GM21619 (cell line): Measurements from ENCODE around the gene HIVEP3.

Source experiments
- ATAC-seq: cut with Tn5 transposase; IDR thresholded peaks from one replicate; pipeline ENCODE4 v1.9.1; 2021; ENCODE audit not compliant: unreplicated experiment

The HIVEP3 gene

DNA sequence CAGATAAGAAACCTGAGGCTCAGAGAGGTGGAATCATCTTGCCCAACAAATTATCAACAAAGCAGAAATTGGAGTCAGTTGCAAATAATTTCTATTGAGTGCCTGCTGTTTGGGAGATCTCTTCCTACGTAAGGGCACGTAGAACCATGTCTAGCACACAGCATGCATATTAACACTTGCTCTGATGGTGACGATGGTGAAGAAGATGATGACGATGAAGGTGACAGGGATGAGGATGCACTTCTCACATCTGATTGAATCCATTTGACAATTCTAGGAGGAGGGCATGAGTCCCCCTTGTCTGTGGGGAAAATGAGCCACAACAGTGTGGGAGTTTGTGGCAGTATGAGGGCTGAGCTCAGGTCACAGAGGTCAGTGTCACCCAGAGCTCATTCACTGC, 183.6 kb downstream of the HIVEP3 start:
- ATAC-seq: no peak

DNA sequence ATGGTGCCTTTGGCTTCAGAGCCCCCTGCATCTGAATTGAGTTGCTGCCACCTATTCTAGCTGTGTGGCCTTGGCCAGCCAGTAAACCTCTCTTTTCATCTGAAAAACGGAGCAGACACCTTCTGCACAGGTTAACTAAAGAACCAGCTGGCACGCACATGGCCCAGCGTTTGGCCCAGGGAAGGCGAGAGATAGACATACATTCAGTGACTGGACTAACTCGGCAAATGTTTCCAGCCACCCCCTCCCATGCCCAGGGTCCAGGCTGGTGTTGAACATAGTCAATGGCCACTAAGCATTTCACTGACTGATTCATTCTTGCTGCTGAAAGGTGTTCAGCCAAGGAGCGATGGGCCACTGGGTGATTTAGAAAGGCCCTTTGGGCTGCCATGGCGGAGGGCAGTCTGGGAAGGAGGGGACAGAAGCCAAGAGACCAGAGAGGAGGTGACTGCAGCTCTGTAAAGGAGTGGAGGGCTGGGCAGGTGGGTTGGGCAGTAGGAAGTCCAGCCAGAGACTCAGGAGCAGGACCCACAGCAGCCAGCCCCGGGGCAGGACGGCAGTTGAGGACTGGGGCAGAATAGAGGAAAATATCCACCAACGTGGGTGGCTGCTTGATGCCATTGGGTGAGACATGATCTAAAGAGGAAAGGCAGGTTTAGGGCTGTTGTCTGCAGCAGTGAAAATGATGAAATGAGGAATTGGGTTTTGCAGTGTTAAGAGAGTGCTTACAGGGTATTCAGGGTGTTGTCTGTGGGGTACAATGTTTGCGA, 184.3 kb downstream of the HIVEP3 start:
- ATAC-seq: no peak

DNA sequence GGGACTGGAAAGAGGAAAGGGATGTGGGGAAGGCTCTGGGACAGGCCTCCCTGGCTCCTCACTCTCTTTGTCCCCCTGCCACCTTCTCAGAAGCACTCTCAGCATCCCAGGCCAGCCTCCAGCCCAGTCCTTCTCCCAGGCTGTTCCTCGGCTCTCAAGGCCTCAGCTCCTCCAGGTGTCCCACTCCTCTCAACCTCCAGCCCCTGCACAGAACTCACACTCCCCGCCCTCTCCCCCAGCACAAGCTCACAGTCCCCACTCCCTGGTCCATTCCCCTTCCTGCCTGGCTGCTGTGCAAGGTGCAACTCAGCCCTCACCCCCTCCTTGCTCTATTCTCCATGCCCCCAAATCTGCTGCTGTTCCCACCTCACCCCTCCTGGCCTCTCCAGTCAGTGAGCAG, 185.0 kb downstream of the HIVEP3 start:
- no peak for ATAC-seq

DNA sequence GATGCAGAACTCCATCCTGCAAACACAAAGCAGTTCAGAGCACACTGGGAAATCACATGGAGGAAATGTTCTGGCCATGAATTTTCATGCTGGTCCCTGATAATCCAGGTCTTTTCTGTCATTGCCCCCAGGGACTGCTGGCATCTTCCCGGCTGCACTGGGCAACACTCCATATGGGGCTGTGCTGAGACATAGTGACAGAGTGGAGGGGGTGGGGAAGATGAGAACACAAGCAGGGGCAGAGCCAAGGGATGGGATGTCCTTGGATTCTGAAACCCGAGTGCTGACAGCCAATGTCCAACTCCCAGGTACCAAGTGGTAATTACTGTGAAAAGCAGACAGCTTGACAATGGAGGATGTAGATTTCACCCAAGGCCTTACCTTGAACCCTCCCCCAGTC, 185.7 kb downstream of the HIVEP3 start:
- no peak for ATAC-seq

DNA sequence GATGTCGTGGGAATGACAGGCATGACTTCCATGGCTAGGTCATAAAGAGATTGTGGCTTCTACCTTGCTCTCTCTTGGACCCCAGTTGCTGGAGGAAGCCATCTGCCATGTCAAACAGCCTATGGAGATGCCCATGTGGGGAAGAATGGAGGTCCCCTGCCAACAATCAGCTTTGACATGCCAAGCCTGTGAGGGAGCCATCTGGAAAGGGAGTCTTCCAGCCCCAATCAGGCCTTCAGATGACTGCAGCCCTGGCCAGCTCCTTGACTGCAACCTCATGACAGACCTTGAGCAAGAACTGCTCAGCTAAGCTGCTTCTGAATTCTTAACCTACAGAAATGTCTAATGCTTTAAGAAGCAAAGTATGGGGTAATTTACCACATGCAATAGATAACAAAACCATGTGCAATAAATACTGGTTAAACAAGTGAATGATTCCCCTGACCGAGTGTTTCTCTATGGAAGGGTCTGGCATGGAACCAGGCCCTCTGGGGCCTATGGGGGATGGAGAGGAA, 187.1 kb downstream of the HIVEP3 start:
- no peak for ATAC-seq

DNA sequence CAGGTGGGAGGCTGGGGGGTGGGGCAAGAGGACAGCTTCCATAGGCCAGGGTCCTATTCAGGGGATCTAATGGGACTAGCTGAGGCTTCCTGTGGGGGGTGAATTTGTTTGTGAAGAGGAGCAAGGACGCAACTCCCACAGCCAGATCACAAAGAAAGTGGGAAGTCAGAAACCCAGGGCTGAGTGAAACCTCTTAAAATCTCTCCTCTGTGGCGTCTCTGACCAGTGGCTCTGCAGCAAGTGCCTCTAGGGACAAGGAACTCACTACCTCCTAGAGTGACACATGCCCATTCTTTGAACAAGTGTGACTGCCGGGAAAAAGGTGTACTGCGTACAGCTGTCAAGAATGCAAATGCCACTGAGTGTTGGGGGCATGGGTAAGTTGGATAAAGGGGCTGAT, 187.9 kb downstream of the HIVEP3 start:
- no peak for ATAC-seq

DNA sequence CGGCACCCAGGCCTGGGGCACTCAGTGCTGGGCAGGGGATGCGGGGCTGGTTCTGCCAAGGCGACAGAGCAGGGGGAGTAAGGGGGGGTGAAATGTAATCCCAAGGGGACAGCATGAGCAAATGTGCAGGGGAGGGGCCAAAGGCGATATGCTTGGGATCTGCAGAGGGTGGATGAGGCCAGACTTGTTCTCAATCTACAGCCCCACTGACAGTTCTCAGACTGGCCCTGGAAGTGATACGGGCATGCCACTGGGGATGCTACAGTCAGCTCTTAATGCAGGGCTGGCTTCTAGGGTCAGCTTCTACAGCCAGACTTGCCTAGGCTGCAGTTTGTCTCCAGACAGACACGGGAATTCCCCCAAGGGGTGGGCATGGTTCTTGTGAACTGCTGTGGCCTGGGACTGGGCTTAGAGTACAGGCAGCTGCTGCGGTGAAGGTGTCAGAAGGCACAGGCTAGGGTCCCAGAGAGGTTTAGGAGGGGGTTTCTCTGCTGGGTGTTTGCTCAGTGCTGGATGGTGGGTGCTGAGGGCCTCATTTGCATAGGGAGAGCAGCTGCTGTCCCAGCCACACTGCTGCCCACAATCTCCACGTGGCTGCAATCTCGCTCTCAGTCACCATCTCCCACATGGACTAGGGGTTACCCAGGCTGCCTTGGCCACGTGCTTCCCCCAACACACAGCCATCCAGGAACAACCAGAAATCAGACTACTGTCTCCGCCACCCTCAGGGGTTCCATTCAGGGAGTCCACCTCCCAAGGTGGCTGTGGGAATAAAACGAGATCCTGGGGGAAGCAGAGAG, 190.1 kb downstream of the HIVEP3 start:
- peak; percentile 77 for ATAC-seq

DNA sequence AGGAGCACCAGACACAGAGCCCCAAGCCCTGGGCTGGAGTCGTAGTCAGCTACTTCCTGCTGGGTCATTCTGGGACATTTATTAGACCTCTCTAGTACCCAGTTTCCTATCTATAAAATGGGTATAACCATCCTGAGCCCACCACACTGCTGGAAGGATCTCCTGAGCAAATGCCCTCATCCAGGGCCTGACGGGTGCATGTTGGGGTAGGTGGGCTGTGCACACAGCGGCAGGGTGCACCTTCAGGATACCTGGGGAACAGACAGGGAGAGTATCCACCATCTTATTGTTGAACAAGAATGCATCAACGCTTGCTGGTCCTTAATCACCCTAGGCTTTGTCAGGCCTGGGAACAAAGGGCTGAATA, 191.0 kb downstream of the HIVEP3 start:
- no peak for ATAC-seq

DNA sequence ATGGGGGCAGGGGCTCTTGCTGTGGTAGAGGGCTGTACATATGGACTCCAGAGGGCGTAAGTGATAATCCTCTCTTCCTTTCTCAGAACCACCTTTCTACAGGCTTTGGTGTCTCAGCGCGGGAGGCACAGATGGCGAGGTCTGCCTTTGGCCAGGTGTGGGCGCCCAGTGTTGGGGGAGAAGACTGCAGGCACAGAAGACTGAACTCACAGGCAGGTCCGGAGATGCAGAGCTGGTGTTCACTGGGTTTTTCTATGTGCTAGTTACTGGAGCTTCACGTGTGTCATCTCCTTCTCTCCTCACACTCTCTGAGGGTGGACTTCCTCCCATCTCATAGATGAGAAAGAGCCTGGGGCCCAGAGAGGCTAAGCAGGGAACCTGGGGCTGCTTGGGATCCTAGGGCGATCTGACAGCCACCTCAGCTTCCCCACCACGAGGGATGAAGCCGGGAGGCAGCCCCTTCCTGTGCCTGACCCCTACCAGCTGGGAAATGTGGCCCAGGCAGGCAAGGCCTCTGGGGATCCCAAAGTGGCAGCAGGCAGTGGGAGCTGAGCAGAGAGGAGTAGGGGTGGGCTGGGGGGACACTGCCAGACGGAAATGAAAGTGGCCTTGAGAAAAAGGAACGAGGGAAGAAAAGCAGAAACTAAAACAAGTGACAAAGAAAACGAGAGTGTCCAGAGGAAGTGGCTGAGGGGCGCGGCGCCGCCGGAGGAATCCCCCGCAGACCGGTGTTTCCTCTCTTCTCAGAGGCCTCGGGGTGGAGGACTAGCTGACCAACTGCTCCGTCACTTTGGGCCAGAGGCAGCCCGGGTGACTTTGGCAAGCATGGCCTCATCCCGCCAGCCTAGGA, 191.6 kb downstream of the HIVEP3 start:
- ATAC-seq: peak; percentile 30

DNA sequence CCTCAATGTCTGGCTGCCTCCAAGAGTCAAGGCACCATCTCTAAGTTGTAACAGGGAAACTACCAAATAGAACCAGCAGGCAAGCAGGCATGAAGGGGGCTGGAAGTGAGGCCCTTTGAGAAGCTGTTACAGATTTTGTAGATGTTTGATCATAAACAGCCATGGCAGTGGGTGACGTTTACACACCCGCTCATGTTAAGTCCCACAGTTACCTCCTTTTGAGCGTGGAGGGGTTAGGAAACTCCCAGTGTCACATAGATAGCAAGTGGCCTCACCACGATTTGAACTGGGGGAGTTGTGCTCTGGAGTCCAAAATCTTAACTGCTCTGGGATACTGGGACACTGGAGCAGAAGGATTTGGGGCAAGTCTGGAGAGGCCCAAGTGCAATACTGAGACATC, 192.4 kb downstream of the HIVEP3 start:
- ATAC-seq: no peak

DNA sequence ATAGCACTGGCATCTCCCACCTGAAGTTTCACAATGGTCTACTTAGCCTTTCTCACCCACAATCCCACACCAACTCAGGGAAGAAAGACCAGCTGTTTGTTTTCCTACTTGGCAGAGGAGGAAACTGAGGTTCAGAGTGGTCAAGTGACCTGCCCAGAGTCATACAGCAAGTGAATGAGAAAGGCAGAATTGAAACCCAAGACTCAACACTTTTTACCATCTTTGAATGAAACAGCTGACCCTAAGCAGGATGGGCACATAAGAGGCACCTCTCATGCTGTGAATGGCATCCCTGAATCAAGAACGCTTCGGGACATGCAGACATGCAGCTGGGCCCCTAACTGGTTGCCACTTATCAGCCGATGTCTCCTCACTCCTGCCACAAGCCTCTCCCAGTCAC, 193.8 kb downstream of the HIVEP3 start:
- no peak for ATAC-seq

DNA sequence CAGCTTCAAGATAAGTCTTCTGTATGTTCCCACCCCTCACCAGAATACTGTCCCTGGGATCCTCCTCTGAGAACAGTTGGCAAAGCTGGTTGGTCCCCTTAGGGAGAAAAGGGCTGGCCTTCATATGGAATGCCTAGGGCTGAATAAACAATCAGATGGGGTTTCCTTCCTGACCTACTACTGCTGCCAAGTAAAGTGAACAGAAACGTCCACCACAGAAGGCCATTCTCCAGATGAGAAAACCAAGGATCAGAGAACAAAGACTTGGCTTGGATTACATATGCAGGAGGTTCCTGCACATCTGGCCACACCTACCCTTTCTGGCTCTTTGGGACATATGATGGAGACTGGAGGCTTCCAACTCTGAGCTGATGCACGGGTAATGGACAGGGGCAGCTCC, 194.5 kb downstream of the HIVEP3 start:
- ATAC-seq: no peak

DNA sequence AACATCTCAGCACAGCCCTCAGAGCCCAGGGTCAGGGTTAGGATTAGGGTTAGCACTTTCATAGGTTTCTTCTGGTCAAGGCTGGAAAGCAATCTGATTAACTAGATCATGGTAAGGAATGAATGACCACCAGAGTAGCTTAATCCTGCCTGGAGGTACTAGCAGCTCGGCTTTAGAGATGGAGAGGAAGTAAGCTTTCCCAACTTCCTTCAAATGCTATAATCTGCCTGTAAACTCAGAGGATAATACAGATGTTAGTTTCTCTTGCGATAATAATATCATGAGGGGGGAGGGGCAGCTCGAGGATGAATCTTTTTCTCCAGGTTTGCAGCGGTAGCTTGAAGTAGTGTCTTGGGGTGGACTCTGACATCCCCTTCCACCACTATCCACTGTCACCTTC, 194.9 kb downstream of the HIVEP3 start:
- ATAC-seq: no peak

DNA sequence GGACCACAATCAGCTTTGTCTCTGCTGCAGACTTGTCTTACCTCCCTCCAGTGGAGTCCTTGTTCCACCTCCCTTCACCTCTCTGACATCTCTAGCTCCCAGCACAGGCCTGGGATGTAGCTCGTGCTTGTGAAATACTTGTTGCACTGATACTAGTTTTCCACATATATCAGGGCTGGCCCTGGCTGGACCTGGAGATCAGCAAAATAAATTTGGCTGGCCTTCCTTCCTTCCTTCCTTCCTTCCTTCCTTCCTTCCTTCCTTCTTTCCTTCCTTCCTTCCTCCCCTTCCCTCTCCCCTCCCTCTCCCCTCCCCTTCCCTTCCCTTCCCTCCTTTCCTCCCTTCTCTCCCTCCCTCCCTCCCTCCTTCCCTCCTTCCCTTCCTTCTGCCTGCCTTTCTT, 196.5 kb downstream of the HIVEP3 start:
- no peak for ATAC-seq

DNA sequence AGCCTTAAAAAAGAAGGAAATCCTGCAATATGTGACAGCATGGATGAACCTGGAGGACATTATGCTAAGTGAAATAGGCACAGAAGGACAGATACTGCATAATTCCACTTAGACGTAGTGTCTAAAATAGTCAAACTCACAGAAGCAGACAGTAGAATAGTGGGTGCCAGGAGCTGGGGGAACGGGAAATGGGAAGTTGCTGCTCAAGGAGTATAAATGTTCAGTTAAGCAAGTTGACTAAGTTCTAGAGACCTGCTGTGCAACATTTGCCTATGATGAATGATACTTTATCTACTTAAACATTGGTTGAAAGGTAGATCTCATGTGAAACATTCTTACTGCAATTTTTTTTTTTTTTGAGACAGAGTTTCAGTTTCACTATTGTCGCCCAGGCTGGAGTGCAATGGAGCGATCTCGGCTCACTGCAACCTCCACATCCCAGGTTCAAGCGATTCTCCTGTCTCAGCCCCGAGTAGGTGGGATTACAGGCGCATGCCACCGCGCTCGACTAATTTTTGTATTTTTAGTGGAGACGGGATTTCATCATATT, 197.8 kb downstream of the HIVEP3 start:
- no peak for ATAC-seq

DNA sequence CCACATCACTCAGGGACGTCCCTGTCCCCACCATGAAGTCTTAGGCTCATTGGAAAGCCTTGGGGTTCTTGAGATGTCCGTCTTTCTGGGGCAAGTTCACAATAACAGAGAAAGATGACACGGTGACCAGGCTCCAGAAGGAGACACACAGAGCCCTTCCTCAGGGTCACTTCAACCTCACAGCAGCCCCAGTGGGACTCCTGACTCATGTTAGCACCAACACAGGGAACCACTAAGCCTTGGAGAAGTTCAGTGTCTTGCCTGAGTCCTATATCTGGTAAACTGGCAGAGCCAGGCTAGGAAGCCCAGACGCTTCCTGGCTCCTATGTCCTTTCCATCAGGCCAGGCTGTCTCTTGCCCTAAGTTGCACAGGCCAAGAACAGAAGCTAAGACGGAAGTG, 199.1 kb downstream of the HIVEP3 start:
- ATAC-seq: no peak

DNA sequence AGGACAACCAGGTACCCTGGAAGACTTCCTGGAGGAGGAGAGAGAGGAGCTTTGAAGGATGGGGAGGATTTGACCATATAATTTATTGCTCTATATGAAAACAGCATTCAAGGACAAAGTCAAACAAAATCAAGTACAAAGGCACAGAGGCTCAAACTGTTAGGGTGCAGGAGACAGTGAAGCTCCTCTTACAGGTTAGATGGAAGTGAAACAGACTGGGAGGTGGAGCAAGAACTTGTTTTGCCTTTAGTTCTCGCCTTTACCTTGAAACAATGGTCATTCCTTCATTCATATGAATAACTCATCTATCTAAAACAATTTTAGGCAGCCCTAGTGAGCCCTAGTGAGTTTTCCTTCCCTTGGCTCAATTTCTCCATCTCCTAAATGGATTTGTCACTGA, 199.6 kb downstream of the HIVEP3 start:
- ATAC-seq: no peak

DNA sequence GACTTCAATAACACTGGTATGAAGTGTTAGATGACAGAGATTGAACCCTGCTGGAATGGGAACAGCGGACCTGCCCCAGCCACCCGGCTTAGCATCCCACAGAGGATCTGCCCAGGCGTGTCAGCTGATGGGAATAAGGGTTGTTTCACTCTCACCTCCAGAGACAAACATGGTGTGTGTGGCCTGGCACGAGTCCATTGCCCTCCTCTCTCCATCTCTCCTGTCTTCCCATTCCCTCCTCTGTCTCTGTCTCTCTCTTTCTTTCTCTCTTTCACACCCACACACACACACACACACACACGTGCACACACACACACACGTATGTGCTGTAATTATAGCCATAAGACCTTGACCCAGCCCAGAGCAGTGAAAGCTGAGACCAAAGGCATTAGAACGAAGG, 200.2 kb downstream of the HIVEP3 start:
- no peak for ATAC-seq

DNA sequence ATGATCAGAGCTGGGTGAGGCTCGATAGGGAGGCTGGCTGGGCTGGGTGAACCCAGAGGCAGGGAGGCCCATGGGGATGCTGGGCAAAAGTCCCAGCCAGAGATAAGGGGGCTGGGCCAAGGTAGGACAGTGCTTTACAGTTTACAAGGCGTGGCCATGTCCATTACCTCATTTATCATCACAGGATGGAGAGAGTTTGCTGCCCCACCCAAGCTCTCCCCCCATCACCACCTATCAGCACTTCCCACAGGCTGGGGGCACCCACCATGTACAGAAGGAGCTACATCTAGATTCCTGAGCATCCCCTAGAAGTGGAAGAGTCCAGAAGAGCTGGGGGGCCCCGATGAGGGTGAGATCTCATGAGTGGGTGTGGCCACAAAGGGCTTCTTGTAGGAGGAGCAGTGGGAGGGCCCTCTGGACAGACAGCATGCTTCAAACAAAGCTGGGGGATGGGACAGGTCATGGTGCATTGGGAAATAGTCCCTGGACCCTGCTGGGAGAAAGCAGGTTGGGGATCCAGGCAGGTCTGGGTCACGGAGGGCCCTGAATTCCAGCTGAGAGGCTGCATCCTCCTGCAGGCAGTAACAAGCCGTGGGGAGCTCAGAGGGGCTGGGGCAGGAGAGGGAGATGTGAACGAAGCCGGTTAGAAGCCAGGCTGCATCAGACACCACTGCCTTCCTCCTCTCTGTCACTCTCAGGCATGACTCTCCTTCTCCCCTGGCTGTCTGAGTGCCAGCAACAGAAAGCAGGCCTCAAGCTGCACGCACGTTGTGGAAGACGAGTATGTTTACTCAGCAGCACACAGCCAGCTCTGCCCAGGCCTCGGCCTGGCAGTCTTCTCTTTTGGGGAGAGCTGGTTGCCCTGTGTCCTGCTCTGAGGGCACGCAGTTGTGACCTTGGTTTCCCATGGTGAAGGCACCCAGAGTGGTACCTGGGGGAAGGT, 202.3 kb downstream of the HIVEP3 start:
- no peak for ATAC-seq

DNA sequence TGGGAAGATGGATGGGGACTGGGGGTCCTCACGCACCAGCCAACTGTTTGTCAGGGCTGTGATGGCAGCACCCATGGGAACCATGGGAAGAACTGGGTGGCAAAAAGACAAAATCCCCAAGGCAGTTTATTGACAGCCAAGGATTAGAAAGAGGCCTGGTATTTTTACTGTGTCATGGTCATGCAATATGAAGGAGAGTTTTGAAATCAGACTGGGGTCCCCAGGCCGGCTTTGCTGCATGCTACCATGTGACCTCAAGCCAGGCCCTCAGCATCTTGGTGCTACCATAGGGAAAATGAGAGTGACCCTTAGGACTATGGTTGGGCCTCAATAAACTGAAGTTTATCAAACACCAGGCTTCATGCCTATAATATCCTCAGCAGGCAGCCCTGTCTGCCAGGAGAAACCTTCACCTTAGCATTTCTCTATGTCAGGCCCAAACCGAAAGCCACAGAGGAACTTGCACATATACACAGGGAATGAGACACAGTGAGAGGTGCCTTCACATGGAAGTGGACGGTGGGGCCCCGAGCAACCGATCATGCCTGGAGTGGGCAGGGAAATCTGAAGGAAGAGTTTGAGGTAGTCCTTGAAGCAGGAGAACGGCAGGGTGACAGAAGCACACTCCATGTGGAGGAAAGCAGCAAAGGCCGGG, 203.2 kb downstream of the HIVEP3 start:
- no peak for ATAC-seq
